Ovary (tissue), 9 donors: Measurements from ENCODE around the gene DBF4B. TPM values are rescaled to one million over a fixed set of nuclear protein-coding genes. Genes with fewer than 3 reads are reported as not detected.

Experiments
- DNase-seq, 5 donors: peaks; one replicate each; pipeline ENCODE4 v3.0.0-alpha.2; 2019 to 2020
- H3K27ac ChIP-seq, 2 donors: fragments of 200-600 bp; one replicate each; pipeline versions ENCODE4 v1.5.1 to v1.8.0; 2019 to 2022
- H3K27me3 ChIP-seq: fragments of 200-600 bp; one replicate; pipeline ENCODE4 v1.8.0; 2022
- H3K36me3 ChIP-seq: fragments of 200-600 bp; sonication (generic); one replicate; pipeline ENCODE4 v1.5.1; 2019
- H3K4me1 ChIP-seq: one replicate; pipeline ENCODE4 v1.8.1; 2013; ENCODE audit warnings: mild to moderate bottlenecking, moderate library complexity; ENCODE audit not compliant: insufficient read depth
- H3K4me3 ChIP-seq: fragments of 200-600 bp; sonication (generic); one replicate; pipeline ENCODE4 v1.5.1; 2017
- H3K9me3 ChIP-seq, 2 donors: fragments of 200-600 bp in 1 of 2; sonication (generic) in 1 of 2; one replicate each; pipeline versions ENCODE4 v1.5.1 to v1.8.1; 2013 to 2019; ENCODE audit warnings: mild to moderate bottlenecking in 1 of 2, moderate library complexity in 1 of 2
- CTCF ChIP-seq, 3 donors: fragments of 450-650 bp in 2 of 3; fragments of 200-600 bp in 1 of 3; IDR thresholded peaks; one replicate each; pipeline versions ENCODE4 v1.5.1 to v1.8.0; 2016 to 2022; ENCODE audit warnings: antibody characterized with exemption in 3 of 3, mild to moderate bottlenecking in 1 of 3
- EP300 ChIP-seq: sonication (generic); formaldehyde crosslinking; IDR thresholded peaks from one replicate; pipeline ENCODE4 v1.6.1; 2017; ENCODE audit warnings: antibody characterized with exemption
- POLR2A ChIP-seq: fragments of 450-650 bp; IDR thresholded peaks from one replicate; pipeline ENCODE4 v1.6.1; 2017; ENCODE audit warnings: antibody characterized with exemption, mild to moderate bottlenecking, moderate library complexity
- WGBS, 3 donors: extraction: QIAGEN DNeasy Blood & Tissue Kit in 1 of 3; methylation state at CpG; one replicate each; pipeline versions ENCODE4 v1.1.5 to v1.1.7; 2013 to 2017; 5-methylcytosine and 5-hydroxymethylcytosine counted together
- intact Hi-C, 4 donors: fragments of 100-400 bp; cut with DNase I; formaldehyde crosslinking; loops; one replicate each; pipeline versions ENCODE4 v1.11.0 to v1.15.1; 2022 to 2023
- polyA plus RNA-seq, 2 donors: library from polyadenylated mRNA; stranded (reverse); fragments of 200-250 nt in 1 of 2; fragments of 350-450 nt in 1 of 2; fragmentation: Illumina TruSeq in 1 of 2; extraction: RNeasy Lipid Tissue Mini Kit (QIAGEN cat#74804) in 1 of 2; gene quantifications; one replicate each; pipeline ENCODE4 v1.2.3, GENCODE V29; 2013 to 2014
- total RNA-seq, 7 donors: library from RNA; depleted of rRNA in 2 of 7; stranded (reverse); fragments of >200 nt in 2 of 7; fragmentation: NEBNext Ultra II Directional in 3 of 7; extraction: Animal tissue kit (Norgen Biotek cat#: 25700) in 3 of 7; gene quantifications; one replicate each; pipeline versions ENCODE4 v1.1.0 to v1.2.4, GENCODE V29; 2016 to 2023
- donor health status: DM: no; HTN: no; CAD: no; lungs with moderate emphysema.
- donor health status: DM: no; HTN: no; CAD: no.
- donor health status: Bipolar disorder and iron deficiency.
- donor health status: DM: yes; HTN: yes; CAD: no.
- donor health status: DM: no; HTN: no; CAD: no.
- donor health status: DM: yes; HTN: yes; CAD: no.

Gene DBF4B
- total and polyA plus RNA-seq, 9 donors: 3.1 to 9.7 (median 6.7) TPM

DNA sequence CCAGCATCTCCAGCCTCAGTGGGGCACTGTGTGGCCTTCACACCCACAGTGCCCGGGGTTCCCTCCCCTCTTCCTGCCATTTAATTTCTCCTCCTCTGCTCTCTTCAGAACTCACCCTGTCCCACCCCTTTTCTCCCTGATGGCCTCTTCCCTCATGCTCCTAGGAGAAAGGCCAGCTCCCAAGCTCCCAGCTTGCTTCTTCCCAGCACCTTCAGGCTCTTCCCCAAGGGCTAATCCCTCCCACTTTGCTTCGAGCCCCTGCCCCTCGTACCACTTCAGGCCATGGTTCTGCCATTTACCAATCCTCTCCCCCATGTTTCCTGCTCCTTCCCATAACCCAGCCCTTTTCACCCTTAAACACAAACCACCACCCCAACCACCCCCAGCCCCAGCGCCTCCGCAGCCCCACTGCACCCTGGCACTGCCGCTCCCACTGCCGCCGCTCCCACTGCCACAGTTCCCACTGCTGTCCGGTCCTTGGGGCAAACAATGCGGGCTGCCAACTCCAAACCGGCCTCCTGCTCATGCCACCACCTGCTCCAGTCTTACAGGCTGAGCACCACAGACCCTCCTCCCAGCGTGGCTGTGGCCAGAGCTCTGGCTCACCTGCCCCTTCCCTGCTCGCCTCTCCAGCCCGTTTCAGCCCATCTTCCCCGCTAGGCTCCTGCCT is 78.9 kb downstream of the DBF4B start:
- Histone ChIP-seq H3K27ac (no peak overlapping the region), H3K27me3 (no peaks in the 10 kb centered on the region), H3K9me3 (no peaks in the 10 kb centered on the region), H3K4me3 (no peak overlapping the region), H3K36me3 (no peaks in the 10 kb centered on the region), H3K4me1 (no peaks in the 10 kb centered on the region)
- TF ChIP-seq CTCF (IDR thresholded peaks at IDR 0.05) (no peak), EP300 (no peak), POLR2A (no peak)
- intact Hi-C loops: no loop called here
- 56 to 69% (median 57%) methylated on average over 15 of the region's 15 CpGs for WGBS, 3 donors
- peak in 1 of 5 donors; percentile 16 for DNase-seq

- no peaks in the 10 kb centered on the region for H3K36me3 ChIP-seq
- H3K27ac ChIP-seq: no peak overlapping the region
- H3K9me3 ChIP-seq: no peaks in the 10 kb centered on the region
- no peaks in the 10 kb centered on the region for H3K27me3 ChIP-seq
- WGBS, 3 donors: 79 to 86% (median 81%) methylated on average over 7 of the region's 7 CpGs
- intact Hi-C loops: no loop called here
- no peak overlapping the region for H3K4me3 ChIP-seq
- H3K4me1 ChIP-seq: no peaks in the 10 kb centered on the region
- TF ChIP-seq CTCF (IDR thresholded peaks at IDR 0.05) (no peak), POLR2A (no peak), EP300 (no peak)
- peak in 1 of 5 donors; percentile 10 for DNase-seq
These were observed 79.7 kb downstream of the DBF4B start for GRCh38 chr17:44788139-44788538.

DNA sequence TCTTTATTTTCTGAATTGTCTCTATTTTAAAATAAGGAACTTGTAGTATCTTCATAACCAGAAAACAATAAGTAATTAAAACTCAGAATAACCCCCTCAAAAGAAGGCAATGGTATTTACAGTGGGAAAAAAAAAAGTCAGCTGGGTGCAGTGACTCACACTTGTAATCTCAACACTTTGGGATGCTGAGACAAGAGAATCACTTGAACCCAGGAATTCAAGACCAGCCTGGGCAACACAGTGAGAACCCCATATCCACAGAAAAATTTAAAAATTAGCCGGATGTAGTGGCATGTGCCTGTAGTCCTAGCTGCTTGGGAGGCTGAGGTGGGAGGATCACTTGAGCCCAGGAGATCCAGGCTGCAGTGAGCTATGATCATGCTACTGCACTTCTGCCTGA is 83.8 kb downstream of the DBF4B start:
- no peaks in the 10 kb centered on the region for H3K27me3 ChIP-seq
- no peaks in the 10 kb centered on the region for H3K36me3 ChIP-seq
- TF ChIP-seq EP300 (no peak), CTCF (IDR thresholded peaks at IDR 0.05) (no peak), POLR2A (no peak)
- intact Hi-C loops: no loop called here
- no peaks in the 10 kb centered on the region for H3K4me1 ChIP-seq
- no peaks in the 10 kb centered on the region for H3K9me3 ChIP-seq
- peak in 1 of 5 donors; percentile 2 for DNase-seq
- no peak overlapping the region for H3K4me3 ChIP-seq
- no peak overlapping the region for H3K27ac ChIP-seq
- WGBS, 3 donors: 88 to 100% (median 96%) methylated on average over 1 of the region's 1 CpG

GRCh38 chr17:44793885-44794842 is 85.7 kb downstream of the DBF4B start:
- H3K27me3 ChIP-seq: no peaks in the 10 kb centered on the region
- DNase-seq: peak in 1 of 5 donors; percentile 6
- no peak overlapping the region for H3K27ac ChIP-seq
- TF ChIP-seq EP300: no peak
- TF ChIP-seq CTCF (IDR thresholded peaks at IDR 0.05): no peak
- TF ChIP-seq POLR2A: no peak
- no peak overlapping the region for H3K4me3 ChIP-seq
- H3K36me3 ChIP-seq: no peaks in the 10 kb centered on the region
- no peaks in the 10 kb centered on the region for H3K9me3 ChIP-seq
- H3K4me1 ChIP-seq: no peaks in the 10 kb centered on the region
- intact Hi-C loops: no loop called here
- 73 to 78% (median 76%) methylated on average over 18 of the region's 18 CpGs for WGBS, 3 donors
